Brain microvascular endothelial cell (primary cell): ENCODE data around the gene SRGAP3.

Source experiments
- DNase-seq: peaks from one replicate; pipeline ENCODE4 v3.0.0-alpha.2; 2020
- H3K27ac ChIP-seq: fragments of 250-450 bp; sonication (Bioruptor Pico); 2 replicates; pipeline ENCODE4 v1.5.1; 2020; ENCODE audit warnings: mild to moderate bottlenecking, moderate library complexity
- H3K27me3 ChIP-seq: fragments of 250-450 bp; sonication (Bioruptor Pico); replicated peaks from 2 replicates; pipeline ENCODE4 v1.5.1; 2020; ENCODE audit warnings: mild to moderate bottlenecking
- H3K36me3 ChIP-seq: fragments of 250-450 bp; sonication (Bioruptor Pico); replicated peaks from 2 replicates; pipeline ENCODE4 v1.5.1; 2020; ENCODE audit warnings: mild to moderate bottlenecking
- H3K4me3 ChIP-seq: 2 replicates; pipeline ENCODE4 v1.5.1; 2011; ENCODE audit warnings: low read depth, mild to moderate bottlenecking, control low read depth, low read length, moderate library complexity
- in situ Hi-C: cut with HindIII; loops from 2 replicates; pipeline ENCODE4 v1.10.0; 2017; ENCODE audit warnings: low sequenced_read_pairs, low pct_ligation_motif_present
- TF ChIP-seq, protein P1 (sequence below): IDR thresholded peaks from 2 replicates; pipeline ENCODE4 v1.5.1; 2011; ENCODE audit warnings: low read depth, mild to moderate bottlenecking, moderate library complexity, low read length, control low read depth, inconsistent platforms; ENCODE audit errors: missing control alignments

The SRGAP3 gene

DNA sequence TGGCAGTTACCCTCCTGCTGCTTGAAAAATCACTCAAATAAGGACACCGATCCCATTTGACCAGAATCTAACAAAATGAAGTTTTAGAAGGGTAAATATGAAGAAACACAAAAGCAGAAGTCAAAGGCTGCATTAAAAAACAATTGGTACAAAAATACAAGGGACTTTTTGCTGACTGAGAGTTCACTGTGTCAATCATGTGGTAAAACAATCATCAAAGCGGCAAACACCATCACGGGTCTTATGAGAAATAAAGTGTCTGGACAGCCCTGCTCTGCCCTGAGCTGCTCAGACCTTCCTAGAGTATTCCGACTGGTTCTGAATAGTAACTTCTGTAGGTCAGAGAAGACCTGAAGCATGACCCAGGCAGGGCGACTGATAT, 148.9 kb downstream of the SRGAP3 start:
- TF ChIP-seq, protein P1, sequence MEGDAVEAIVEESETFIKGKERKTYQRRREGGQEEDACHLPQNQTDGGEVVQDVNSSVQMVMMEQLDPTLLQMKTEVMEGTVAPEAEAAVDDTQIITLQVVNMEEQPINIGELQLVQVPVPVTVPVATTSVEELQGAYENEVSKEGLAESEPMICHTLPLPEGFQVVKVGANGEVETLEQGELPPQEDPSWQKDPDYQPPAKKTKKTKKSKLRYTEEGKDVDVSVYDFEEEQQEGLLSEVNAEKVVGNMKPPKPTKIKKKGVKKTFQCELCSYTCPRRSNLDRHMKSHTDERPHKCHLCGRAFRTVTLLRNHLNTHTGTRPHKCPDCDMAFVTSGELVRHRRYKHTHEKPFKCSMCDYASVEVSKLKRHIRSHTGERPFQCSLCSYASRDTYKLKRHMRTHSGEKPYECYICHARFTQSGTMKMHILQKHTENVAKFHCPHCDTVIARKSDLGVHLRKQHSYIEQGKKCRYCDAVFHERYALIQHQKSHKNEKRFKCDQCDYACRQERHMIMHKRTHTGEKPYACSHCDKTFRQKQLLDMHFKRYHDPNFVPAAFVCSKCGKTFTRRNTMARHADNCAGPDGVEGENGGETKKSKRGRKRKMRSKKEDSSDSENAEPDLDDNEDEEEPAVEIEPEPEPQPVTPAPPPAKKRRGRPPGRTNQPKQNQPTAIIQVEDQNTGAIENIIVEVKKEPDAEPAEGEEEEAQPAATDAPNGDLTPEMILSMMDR, result no peak
- H3K36me3 ChIP-seq, result no peaks in the 10 kb centered on the region
- no peak overlapping the region for H3K4me3 ChIP-seq
- H3K27me3 ChIP-seq, result no peaks in the 10 kb centered on the region
- in situ Hi-C loops, result no loop called here
- no peak for DNase-seq
- H3K27ac ChIP-seq, result no peak overlapping the region

DNA sequence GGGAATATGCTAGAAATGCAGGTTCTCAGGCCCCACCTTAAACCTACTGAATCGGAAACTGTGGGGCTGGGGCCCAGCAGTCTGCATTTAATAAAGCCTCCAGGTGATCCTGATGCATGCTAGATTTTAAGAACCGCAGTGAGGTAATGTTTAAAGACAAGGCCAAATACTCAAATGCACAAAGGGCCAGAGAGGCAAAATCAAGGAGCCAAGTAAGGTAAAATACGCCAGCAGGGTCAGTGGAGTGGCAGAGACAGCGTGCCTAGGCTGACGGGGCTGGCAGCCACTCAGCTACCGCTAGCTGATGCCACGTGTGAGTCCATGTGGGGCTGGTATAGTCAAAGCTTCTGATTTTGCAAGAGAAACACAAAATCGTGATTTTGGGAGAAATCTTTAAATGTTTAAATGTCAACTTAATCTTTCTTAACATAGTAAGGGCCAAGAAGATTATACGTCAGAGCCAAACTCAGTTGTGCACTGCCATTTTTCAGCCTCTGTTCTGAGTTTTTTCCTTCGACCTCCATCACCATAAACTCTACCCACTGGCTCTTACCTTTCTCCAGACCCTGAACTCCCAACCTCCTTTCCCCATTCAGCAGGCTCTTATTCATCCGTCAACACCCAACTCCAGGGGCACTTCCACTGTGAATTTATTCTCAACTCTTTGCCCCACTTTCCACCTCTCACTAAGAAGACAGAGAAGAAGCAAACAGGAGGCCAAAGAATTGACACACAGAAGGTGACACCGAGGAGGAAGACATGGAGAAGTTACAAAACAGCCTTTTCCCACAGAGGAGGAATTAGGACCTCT, 149.5 kb downstream of the SRGAP3 start:
- DNase-seq, result no peak
- H3K36me3 ChIP-seq, result no peaks in the 10 kb centered on the region
- H3K27ac ChIP-seq, result no peak overlapping the region
- in situ Hi-C loops, result no loop called here
- H3K4me3 ChIP-seq, result no peak overlapping the region
- TF ChIP-seq, protein P1, result no peak
- no peaks in the 10 kb centered on the region for H3K27me3 ChIP-seq

DNA sequence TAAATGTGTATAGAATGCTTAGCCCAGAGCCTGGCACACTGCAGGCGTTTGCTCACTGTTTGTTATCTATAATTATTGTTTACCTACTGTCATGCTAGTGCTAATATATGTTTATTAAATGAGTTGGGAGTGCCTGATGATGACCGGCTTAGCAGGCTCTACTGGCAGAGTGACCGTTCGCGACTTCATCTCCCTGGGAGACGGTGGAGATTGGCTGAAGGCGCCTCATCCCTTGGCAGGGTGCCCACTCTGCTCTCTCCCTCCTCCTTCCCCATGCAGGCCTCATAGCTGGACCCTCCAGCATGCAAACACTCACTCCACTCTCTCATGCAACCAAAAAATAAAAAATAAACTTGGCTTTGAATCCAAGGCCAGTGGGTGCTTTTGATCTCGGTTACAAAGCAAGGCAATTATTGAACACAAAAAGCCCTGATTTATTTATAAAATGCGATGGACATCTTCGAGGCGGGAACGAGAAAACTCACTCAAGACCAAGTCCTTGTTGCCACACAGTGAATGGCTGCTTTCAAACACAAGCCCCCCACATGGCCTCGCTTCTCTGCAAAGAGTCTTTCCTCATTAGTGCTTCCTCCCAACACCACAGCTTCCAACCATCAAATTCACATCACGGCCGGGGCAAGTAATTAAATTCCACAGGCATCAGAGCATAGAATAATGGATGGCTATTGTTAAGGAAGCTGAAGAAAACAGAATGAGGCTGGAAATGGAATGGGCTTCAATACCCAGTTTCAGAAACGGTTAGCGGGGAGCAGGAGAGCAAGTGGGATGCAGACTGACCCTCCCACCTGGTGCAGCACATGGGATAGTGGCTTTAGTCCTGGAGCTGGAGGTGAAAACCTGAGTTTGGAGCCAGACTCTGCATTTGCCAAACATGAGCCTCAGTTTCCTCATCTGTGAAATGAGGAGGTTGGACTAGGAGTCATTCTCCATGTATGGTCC, 150.4 kb downstream of the SRGAP3 start:
- no peak overlapping the region for H3K27ac ChIP-seq
- in situ Hi-C loops, result no loop called here
- no peak overlapping the region for H3K4me3 ChIP-seq
- no peaks in the 10 kb centered on the region for H3K36me3 ChIP-seq
- DNase-seq, result no peak
- no peaks in the 10 kb centered on the region for H3K27me3 ChIP-seq
- TF ChIP-seq, protein P1, result no peak

DNA sequence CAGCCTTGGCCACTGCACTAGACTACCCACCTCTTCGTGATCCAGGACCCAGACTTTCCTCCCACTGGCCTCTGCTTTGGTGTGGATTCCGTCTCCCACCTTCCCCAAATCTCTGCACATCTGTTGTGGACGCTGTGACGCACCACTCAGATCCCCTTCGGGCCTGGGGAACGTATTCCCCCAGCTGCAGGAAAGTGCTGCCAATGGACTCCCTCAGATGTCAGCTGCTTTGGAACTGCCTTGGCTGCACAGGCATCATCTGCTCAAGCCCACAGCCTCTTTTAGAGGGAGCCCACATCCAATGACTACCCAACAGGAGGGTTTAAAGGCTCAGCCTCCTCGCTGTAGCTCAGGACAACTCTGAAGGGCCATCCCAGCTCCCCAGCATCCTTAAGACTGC, 152.0 kb downstream of the SRGAP3 start:
- H3K36me3 ChIP-seq, result no peaks in the 10 kb centered on the region
- no peak for DNase-seq
- in situ Hi-C loops, result no loop called here
- no peak overlapping the region for H3K27ac ChIP-seq
- TF ChIP-seq, protein P1, result no peak
- H3K4me3 ChIP-seq, result no peak overlapping the region
- no peaks in the 10 kb centered on the region for H3K27me3 ChIP-seq

DNA sequence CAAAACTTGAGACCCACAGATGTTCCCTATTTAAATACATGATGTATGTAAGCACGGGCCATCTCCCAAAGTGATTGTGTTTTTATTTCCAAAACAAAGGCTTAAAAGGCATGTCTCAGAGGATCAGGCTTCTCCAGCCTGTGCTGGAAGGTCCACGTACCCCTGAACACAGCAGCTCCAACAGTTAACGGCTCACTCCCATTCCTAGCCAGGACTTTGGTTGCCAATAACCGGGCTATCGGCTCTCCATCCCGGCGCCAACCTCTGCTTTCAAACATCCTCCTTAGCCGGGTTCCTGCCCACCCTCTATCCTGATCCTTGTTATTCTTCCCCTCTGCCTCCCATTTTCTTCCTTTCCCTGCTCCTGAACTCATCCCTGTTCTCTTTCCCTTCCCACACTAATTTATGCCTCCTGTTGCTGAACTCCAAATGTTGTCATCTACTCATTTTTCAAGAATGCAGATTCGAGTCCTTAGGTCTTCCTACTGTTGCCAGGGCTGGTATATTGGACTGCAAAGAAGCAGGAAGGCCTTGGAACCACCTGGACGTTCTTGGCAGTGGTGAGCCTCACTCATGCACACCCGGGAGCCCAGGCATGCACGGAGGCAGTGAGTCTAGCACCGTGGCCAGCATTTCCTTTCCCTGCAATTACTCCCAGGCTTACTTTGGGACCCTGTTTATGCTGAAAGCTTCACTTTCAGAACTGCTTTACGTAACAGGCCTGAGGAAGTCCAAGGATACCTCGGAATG, 157.8 kb downstream of the SRGAP3 start:
- no peak overlapping the region for H3K4me3 ChIP-seq
- in situ Hi-C loops, result no loop called here
- no peaks in the 10 kb centered on the region for H3K27me3 ChIP-seq
- H3K36me3 ChIP-seq, result no peaks in the 10 kb centered on the region
- no peak overlapping the region for H3K27ac ChIP-seq
- TF ChIP-seq, protein P1, result no peak
- no peak for DNase-seq
